Measurements from ENCODE around the gene PLSCR2. TPM values are rescaled to one million over a fixed set of nuclear protein-coding genes. Genes with fewer than 3 reads are reported as not detected.
"Not testable (repeated sequence)": the region's sequence is repeated elsewhere in the genome, so short reads cannot be mapped to it uniquely, and the experiment has no call there.

Gene PLSCR2
- total and polyA plus RNA-seq, 10 of the 15 experiments (the other 5 are each of a cell fraction or from before 2014, with no cell fraction given) = not detected

DNA sequence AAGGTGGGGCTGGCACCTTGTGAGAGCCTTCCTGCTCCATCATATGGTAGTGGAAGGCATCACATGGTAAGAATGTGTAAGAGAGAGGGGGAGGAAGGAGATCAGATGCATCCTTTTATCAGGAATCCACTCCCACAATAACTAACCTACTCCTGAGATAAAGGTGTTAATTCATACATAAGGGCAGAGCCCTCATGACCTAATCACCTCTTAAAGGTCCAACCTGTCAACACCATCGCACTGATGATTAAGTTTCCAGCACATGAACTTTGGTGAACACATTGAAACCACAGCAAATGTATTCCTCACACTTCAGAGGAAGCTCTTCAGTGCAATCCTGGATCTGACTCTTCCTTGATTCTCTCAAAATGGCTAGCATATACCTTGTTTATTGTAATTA, 55.4 kb downstream of the PLSCR2 start:
- H4K20me1 ChIP-seq (ENCODE audit: control insufficient read depth, insufficient read depth) = no peaks in the 10 kb centered on the region
- no peak overlapping the region for H2AFZ ChIP-seq (ENCODE audit: control insufficient read depth, low read depth, low read length)
- FAIRE-seq (no peak), ATAC-seq (no peak), DNase-seq (ENCODE audit: low read depth, low spot score) (no peak)
- ChIA-PET CTCF (no interaction called here), SMC1A (ENCODE audit: uncharacterized antibody, unreplicated experiment) (interaction anchor here (1.3 kb wide), 1 partner anchor 9 kb away, joined by 4 read pairs; no protein-coding TSS in a partner anchor), POLR2A (no interaction called here), RAD21 (ENCODE audit: unreplicated experiment) (no interaction called here)
- H3K9me3 ChIP-seq (replicated peaks; ENCODE audit: control insufficient read depth, insufficient read depth, low read length) = no peaks in the 10 kb centered on the region
- no peaks in the 10 kb centered on the region for H3K27me3 ChIP-seq (replicated peaks in 1 of 2; ENCODE audit: control insufficient read depth in 2 of 2, insufficient read depth in 2 of 2, low read length in 1 of 2)
- H3K4me3 ChIP-seq = no peak overlapping the region
- no TSS peak for BruUV-seq (replicated peaks)
- 0% methylated on average over 1 of the region's 1 CpG for WGBS (ENCODE audit: insufficient coverage, insufficient replicate concordance, low lambda C conversion rate, missing lambda C conversion rate)
- H3K36me3 ChIP-seq (ENCODE audit: control insufficient read depth in 2 of 2, insufficient read depth in 2 of 2, low read length in 1 of 2) = no peaks in the 10 kb centered on the region
- no peak overlapping the region for H3K9ac ChIP-seq (ENCODE audit: control insufficient read depth, insufficient read depth, low read length)
- H3K4me2 ChIP-seq (ENCODE audit: control insufficient read depth, insufficient read depth) = no peak overlapping the region
- in situ Hi-C loops (cut with MboI) (no loop called here), intact Hi-C loops (cut with micrococcal nuclease; ENCODE audit: unreplicated experiment) (no loop called here)
- H3K4me1 ChIP-seq (ENCODE audit: control insufficient read depth, insufficient read depth, low read length) = no peaks in the 10 kb centered on the region
- no peaks in the 10 kb centered on the region for H3K79me2 ChIP-seq (ENCODE audit: control insufficient read depth, insufficient read depth, low read length)
- TF ChIP-seq CBFB (IDR thresholded peaks at IDR 0.05; ENCODE audit: low read depth) = no peak
- TF ChIP-seq BMI1 (IDR thresholded peaks at IDR 0.05; ENCODE audit: borderline replicate concordance) = no peak
- no peak for TF ChIP-seq HDAC6 (IDR thresholded peaks at IDR 0.05; ENCODE audit: unreplicated experiment)
- TF ChIP-seq CEBPB (IDR thresholded peaks at IDR 0.05; ENCODE audit: borderline replicate concordance in 1 of 2, low read depth in 2 of 2, low read length in 2 of 2) = no peak
- TF ChIP-seq, protein P1, sequence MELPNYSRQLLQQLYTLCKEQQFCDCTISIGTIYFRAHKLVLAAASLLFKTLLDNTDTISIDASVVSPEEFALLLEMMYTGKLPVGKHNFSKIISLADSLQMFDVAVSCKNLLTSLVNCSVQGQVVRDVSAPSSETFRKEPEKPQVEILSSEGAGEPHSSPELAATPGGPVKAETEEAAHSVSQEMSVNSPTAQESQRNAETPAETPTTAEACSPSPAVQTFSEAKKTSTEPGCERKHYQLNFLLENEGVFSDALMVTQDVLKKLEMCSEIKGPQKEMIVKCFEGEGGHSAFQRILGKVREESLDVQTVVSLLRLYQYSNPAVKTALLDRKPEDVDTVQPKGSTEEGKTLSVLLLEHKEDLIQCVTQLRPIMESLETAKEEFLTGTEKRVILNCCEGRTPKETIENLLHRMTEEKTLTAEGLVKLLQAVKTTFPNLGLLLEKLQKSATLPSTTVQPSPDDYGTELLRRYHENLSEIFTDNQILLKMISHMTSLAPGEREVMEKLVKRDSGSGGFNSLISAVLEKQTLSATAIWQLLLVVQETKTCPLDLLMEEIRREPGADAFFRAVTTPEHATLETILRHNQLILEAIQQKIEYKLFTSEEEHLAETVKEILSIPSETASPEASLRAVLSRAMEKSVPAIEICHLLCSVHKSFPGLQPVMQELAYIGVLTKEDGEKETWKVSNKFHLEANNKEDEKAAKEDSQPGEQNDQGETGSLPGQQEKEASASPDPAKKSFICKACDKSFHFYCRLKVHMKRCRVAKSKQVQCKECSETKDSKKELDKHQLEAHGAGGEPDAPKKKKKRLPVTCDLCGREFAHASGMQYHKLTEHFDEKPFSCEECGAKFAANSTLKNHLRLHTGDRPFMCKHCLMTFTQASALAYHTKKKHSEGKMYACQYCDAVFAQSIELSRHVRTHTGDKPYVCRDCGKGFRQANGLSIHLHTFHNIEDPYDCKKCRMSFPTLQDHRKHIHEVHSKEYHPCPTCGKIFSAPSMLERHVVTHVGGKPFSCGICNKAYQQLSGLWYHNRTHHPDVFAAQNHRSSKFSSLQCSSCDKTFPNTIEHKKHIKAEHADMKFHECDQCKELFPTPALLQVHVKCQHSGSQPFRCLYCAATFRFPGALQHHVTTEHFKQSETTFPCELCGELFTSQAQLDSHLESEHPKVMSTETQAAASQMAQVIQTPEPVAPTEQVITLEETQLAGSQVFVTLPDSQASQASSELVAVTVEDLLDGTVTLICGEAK (IDR thresholded peaks at IDR 0.05; ENCODE audit: borderline replicate concordance) = no peak
- TF ChIP-seq RUNX3 (IDR thresholded peaks at IDR 0.05; ENCODE audit: low read length) = no peak
- TF ChIP-seq MTA2 (IDR thresholded peaks at IDR 0.05; ENCODE audit: low read depth) = no peak
- no peak for TF ChIP-seq BHLHE40 (IDR thresholded peaks at IDR 0.05; ENCODE audit: borderline replicate concordance in 1 of 2, low read depth in 2 of 2, low read length in 1 of 2)
- no peak for TF ChIP-seq ZNF384 (IDR thresholded peaks at IDR 0.05; ENCODE audit: borderline replicate concordance, low read depth, low read length)
- no peak for TF ChIP-seq YBX1 (IDR thresholded peaks at IDR 0.05)
- no peak overlapping the region for H3K27ac ChIP-seq (ENCODE audit: control insufficient read depth, insufficient read depth)

DNA sequence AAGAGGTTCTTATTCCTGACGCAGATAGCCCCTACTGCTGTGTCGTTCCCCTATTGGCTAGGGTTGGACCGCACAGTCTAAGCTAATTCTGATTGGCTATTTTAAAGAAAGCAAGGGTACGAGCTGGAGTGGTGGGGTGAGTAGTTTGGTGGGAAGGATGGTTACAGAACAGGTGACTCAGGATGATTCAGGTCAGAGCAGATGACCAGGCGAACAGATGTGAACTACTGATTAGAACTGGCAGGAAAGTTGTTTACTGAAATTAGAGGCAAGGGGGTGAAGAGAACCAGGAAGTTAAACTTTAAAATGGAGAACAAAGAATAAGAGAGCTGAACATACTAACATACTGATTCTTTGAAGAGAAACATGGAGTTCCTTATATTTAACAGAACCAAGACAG, 56.6 kb downstream of the PLSCR2 start:
- H3K4me1 ChIP-seq (ENCODE audit: control insufficient read depth, insufficient read depth, low read length); FAIRE-seq; H3K27me3 ChIP-seq (replicated peaks in 1 of 2; ENCODE audit: control insufficient read depth in 2 of 2, insufficient read depth in 2 of 2, low read length in 1 of 2); H3K9me3 ChIP-seq (replicated peaks; ENCODE audit: control insufficient read depth, insufficient read depth, low read length); intact Hi-C loops (cut with micrococcal nuclease; ENCODE audit: unreplicated experiment); POLR2A ChIA-PET; RAD21 ChIA-PET (ENCODE audit: unreplicated experiment); BruUV-seq (replicated peaks); H3K79me2 ChIP-seq (ENCODE audit: control insufficient read depth, insufficient read depth, low read length); DNase-seq (ENCODE audit: low read depth, low spot score); H3K9ac ChIP-seq (ENCODE audit: control insufficient read depth, insufficient read depth, low read length); in situ Hi-C loops (cut with MboI); H3K4me2 ChIP-seq (ENCODE audit: control insufficient read depth, insufficient read depth); H2AFZ ChIP-seq (ENCODE audit: control insufficient read depth, low read depth, low read length); CTCF ChIA-PET; SMC1A ChIA-PET (ENCODE audit: uncharacterized antibody, unreplicated experiment); H3K27ac ChIP-seq (ENCODE audit: control insufficient read depth, insufficient read depth); H4K20me1 ChIP-seq (ENCODE audit: control insufficient read depth, insufficient read depth); ATAC-seq; H3K36me3 ChIP-seq (ENCODE audit: control insufficient read depth in 2 of 2, insufficient read depth in 2 of 2, low read length in 1 of 2); H3K4me3 ChIP-seq: not testable (repeated sequence)
- WGBS (ENCODE audit: insufficient coverage, insufficient replicate concordance, low lambda C conversion rate, missing lambda C conversion rate) = 18% methylated on average over 5 of the region's 5 CpGs

Data from GM12878 (cell line).